Measurements from ENCODE around the gene CYSTM1. TPM values are rescaled to one million over a fixed set of nuclear protein-coding genes. Genes with fewer than 3 reads are reported as not detected.
A peak's percentile ranks its signal among the peaks of the same experiment; 100 is the strongest.

The CYSTM1 gene
- total RNA-seq, 2 donors from 2014 or later, result 56.8 to 97.2 TPM

DNA sequence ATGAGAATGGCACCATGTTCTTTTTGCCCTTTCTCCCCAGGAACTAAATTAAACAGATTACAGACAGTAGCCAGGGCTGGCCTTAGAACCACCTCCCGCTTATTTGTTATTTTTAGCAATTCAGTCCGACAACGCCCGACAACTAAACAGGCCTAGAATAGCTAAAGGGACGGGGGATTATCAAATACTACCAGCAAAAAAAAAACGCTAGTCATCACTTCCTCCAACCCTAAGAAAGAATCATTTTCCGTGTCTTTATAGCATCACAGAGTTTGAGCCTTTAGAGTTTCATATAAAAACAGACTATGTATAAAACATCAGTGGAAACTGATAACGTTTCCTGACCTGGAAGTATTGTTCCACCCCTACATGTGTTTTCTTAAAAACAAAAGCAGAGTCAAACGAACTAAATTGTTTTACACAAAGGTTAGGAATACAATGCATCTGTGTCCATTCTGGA is 92.6 kb downstream of the CYSTM1 start:
- DNase-seq (no peak), ATAC-seq (no peak)
- intact Hi-C loops (cut with DNase I), result no loop called here
- Histone ChIP-seq H3K4me1 (peaks cover 24% of the 10 kb centered on the region), H3K27ac (no peak overlapping the region), H3K4me3 (no peak overlapping the region), H3K9me3 (no peaks in the 10 kb centered on the region), H3K36me3 (replicated peaks in 1 of 2; ENCODE audit: insufficient read depth in 1 of 2, low read depth in 2 of 2) (no peaks in the 10 kb centered on the region), H3K27me3 (no peaks in the 10 kb centered on the region)
- 36 to 56% methylated on average over 9 of the region's 9 CpGs for WGBS, 2 donors
- TF ChIP-seq POLR2A (IDR thresholded peaks at IDR 0.05) (no peak), CTCF (IDR thresholded peaks at IDR 0.05) (no peak)

DNA sequence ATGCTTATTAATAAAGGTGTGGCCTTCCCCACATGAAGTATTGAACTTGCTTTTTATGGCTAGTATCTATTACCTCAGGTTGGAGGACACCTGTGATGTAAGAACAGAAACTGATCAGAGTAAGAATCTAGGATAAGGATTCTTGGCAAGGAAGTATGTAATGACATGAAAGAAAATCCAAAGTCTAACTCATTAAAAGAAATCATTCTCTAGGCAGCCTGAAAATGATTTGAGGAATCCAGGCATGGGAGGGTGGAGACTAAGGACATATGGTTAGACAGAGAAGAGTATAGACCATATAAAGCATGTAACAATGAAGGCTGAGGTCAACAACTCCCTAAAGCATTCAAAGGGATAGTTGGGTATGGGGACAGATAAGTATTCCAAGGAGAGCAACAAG is 95.0 kb downstream of the CYSTM1 start:
- Histone ChIP-seq H3K4me1 (peaks cover 21% of the 10 kb centered on the region), H3K27ac (no peak overlapping the region), H3K36me3 (replicated peaks in 1 of 2; ENCODE audit: insufficient read depth in 1 of 2, low read depth in 2 of 2) (no peaks in the 10 kb centered on the region), H3K4me3 (no peak overlapping the region), H3K27me3 (no peaks in the 10 kb centered on the region), H3K9me3 (no peaks in the 10 kb centered on the region)
- intact Hi-C loops (cut with DNase I), result no loop called here
- ATAC-seq (no peak), DNase-seq (no peak)
- TF ChIP-seq CTCF (IDR thresholded peaks at IDR 0.05) (no peak), POLR2A (IDR thresholded peaks at IDR 0.05) (no peak)

DNA sequence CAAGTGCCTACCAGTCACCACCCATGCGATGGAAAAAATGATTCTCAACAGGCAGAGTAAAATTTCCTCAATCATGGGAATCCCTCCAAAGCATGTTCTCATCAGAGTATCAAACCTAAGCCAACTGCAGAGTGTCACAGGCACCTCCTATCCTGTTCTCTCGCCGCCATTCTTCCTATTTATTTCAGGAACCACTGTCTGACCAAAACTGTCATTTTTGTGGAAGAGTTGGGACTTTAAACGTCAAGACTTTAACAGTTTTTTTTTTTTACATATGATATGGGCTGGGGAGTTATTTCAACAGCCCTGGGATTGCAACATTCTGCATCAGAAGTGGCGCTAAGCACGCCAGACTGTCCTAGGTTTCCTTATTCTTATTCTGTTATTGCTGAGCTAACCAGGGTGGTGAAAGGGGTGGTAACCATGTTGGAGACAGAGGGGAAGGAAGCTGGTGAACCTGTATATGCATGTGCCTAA is 98.5 kb downstream of the CYSTM1 start:
- peak overlapping the region in 1 of 4 donors; percentile 10 for H3K27ac ChIP-seq
- peaks cover 0 to 6% of the 10 kb centered on the region in 2 donors for H3K36me3 ChIP-seq (replicated peaks in 1 of 2; ENCODE audit: insufficient read depth in 1 of 2, low read depth in 2 of 2)
- DNase-seq (peak in 1 of 4 donors; percentile 64), ATAC-seq (no peak)
- intact Hi-C loops (cut with DNase I), result no loop called here
- no peaks in the 10 kb centered on the region for H3K27me3 ChIP-seq
- 67 to 90% methylated on average over 6 of the region's 6 CpGs for WGBS, 2 donors
- TF ChIP-seq CTCF (IDR thresholded peaks at IDR 0.05), result no peak
- H3K9me3 ChIP-seq, result no peaks in the 10 kb centered on the region
- no peaks in the 10 kb centered on the region for H3K4me1 ChIP-seq
- H3K4me3 ChIP-seq, result no peak overlapping the region

GRCh38 chr5:140275837-140276236 is 100.8 kb downstream of the CYSTM1 start:
- no peak for DNase-seq
- Histone ChIP-seq H3K4me1 (no peaks in the 10 kb centered on the region), H3K27me3 (no peaks in the 10 kb centered on the region), H3K4me3 (no peak overlapping the region), H3K36me3 (replicated peaks in 1 of 2; ENCODE audit: insufficient read depth in 1 of 2, low read depth in 2 of 2) (peaks cover 0 to 6% of the 10 kb centered on the region in 2 donors), H3K9me3 (no peaks in the 10 kb centered on the region), H3K27ac (no peak overlapping the region)
- TF ChIP-seq CTCF (IDR thresholded peaks at IDR 0.05) (no peak), POLR2A (IDR thresholded peaks at IDR 0.05) (no peak)
- intact Hi-C loops (cut with DNase I), result no loop called here
- no peak for ATAC-seq

GRCh38 chr5:140282266-140282665 is 107.3 kb downstream of the CYSTM1 start:
- Histone ChIP-seq H3K27me3 (no peaks in the 10 kb centered on the region), H3K27ac (no peak overlapping the region), H3K4me1 (peaks cover 9% of the 10 kb centered on the region), H3K9me3 (no peaks in the 10 kb centered on the region), H3K36me3 (replicated peaks in 1 of 2; ENCODE audit: insufficient read depth in 1 of 2, low read depth in 2 of 2) (peaks cover 0 to 6% of the 10 kb centered on the region in 2 donors), H3K4me3 (no peak overlapping the region)
- intact Hi-C loops (cut with DNase I), result no loop called here
- DNase-seq (no peak), ATAC-seq (no peak)
- TF ChIP-seq CTCF (IDR thresholded peaks at IDR 0.05) (no peak), POLR2A (IDR thresholded peaks at IDR 0.05) (no peak)
- 82 to 83% methylated on average over 2 of the region's 2 CpGs for WGBS, 2 donors

Data from body of pancreas (tissue), 4 donors.